Measurements from ENCODE around the gene SCAMP4. TPM values are rescaled to one million over a fixed set of nuclear protein-coding genes. Genes with fewer than 3 reads are reported as not detected.
A peak's percentile ranks its signal among the peaks of the same experiment; 100 is the strongest.

The SCAMP4 gene
- total and polyA plus RNA-seq, 9 of the 15 experiments (the other 6 are each of a cell fraction or from before 2014, with no cell fraction given): 0.81 to 45.9 (median 12.8) TPM

DNA sequence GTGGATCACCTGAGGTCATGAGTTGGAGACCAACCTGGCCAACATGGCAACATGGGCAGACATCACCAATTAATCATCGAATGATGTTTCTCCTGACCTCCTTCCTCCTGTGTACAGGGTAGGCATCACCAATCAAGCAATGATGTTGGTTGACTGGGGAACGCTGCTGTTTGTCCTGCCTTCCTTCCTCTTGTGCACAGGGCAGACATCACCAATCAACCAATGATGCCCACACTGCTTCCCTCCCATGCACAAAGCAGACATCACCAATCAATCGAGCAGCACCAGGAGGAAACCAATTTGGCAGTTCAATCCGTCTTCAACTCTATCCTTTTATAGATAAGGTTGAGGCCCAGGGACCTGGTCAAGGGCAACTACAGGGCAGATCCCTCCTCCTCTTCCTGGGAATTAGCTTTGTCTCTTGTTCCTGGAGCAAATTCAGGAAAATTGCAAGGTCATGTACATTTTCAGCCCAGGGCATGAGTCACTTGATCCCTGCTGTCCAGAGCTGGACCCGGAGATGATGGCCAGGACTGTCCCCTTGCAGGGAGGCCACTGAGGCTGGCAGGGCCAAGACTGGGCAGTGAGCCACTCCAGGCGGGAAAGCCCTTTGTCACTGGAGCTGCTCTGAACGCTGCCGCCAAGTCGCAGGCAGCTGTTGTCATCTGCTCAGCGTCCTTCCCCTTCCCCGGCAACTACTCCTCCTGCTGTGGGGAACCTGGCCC, 30.4 kb downstream of the SCAMP4 start (continued):
- TF ChIP-seq TARDBP (IDR thresholded peaks at IDR 0.05): no peak
- peak; percentile 31 to 84; a peak in 3 of 4 replicates for TF ChIP-seq TRIM24 (IDR thresholded peaks at IDR 0.05)
- no peak for TF ChIP-seq CHD1 (IDR thresholded peaks at IDR 0.05; ENCODE audit: low read length)
- TF ChIP-seq, protein P1, sequence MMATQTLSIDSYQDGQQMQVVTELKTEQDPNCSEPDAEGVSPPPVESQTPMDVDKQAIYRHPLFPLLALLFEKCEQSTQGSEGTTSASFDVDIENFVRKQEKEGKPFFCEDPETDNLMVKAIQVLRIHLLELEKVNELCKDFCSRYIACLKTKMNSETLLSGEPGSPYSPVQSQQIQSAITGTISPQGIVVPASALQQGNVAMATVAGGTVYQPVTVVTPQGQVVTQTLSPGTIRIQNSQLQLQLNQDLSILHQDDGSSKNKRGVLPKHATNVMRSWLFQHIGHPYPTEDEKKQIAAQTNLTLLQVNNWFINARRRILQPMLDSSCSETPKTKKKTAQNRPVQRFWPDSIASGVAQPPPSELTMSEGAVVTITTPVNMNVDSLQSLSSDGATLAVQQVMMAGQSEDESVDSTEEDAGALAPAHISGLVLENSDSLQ (IDR thresholded peaks at IDR 0.05): peak; percentile 10; the same call in 1 of the 2 replicates
- no peak for TF ChIP-seq ZNF436 (CRISPR knock-in tag; IDR thresholded peaks at IDR 0.05)
- peak; percentile 88; the same call in 1 of the 2 replicates for TF ChIP-seq XRCC5 (IDR thresholded peaks at IDR 0.05; ENCODE audit: low read depth, low read length)
- TF ChIP-seq, protein P2, sequence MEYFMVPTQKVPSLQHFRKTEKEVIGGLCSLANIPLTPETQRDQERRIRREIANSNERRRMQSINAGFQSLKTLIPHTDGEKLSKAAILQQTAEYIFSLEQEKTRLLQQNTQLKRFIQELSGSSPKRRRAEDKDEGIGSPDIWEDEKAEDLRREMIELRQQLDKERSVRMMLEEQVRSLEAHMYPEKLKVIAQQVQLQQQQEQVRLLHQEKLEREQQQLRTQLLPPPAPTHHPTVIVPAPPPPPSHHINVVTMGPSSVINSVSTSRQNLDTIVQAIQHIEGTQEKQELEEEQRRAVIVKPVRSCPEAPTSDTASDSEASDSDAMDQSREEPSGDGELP (CRISPR knock-in tag; IDR thresholded peaks at IDR 0.05; ENCODE audit: borderline replicate concordance): peak; percentile 40; the same call in 1 of the 2 replicates
- no peak for TF ChIP-seq ETS2 (tag; IDR thresholded peaks at IDR 0.05; ENCODE audit: borderline replicate concordance, poor library complexity, severe bottlenecking)
- no peak for TF ChIP-seq SP1 (CRISPR knock-in tag; IDR thresholded peaks at IDR 0.05)
- TF ChIP-seq L3MBTL2 (IDR thresholded peaks at IDR 0.05): peak; percentile 66
- no peak for TF ChIP-seq ARID2 (IDR thresholded peaks at IDR 0.05)
- peak; percentile 47; the same call in 1 of the 2 replicates for TF ChIP-seq CBX1 (IDR thresholded peaks at IDR 0.05; ENCODE audit: low read depth)
- peak; percentile 52; the same call in 1 of the 2 replicates for TF ChIP-seq BCOR (IDR thresholded peaks at IDR 0.05)
- peak; percentile 41; the same call in 1 of the 2 replicates for TF ChIP-seq HCFC1 (IDR thresholded peaks at IDR 0.05; ENCODE audit: low read depth, low read length)
- TF ChIP-seq NBN (IDR thresholded peaks at IDR 0.05; ENCODE audit: low read depth): no peak
- TF ChIP-seq HLTF (IDR thresholded peaks at IDR 0.05): peak; percentile 100
- TF ChIP-seq, protein P3, sequence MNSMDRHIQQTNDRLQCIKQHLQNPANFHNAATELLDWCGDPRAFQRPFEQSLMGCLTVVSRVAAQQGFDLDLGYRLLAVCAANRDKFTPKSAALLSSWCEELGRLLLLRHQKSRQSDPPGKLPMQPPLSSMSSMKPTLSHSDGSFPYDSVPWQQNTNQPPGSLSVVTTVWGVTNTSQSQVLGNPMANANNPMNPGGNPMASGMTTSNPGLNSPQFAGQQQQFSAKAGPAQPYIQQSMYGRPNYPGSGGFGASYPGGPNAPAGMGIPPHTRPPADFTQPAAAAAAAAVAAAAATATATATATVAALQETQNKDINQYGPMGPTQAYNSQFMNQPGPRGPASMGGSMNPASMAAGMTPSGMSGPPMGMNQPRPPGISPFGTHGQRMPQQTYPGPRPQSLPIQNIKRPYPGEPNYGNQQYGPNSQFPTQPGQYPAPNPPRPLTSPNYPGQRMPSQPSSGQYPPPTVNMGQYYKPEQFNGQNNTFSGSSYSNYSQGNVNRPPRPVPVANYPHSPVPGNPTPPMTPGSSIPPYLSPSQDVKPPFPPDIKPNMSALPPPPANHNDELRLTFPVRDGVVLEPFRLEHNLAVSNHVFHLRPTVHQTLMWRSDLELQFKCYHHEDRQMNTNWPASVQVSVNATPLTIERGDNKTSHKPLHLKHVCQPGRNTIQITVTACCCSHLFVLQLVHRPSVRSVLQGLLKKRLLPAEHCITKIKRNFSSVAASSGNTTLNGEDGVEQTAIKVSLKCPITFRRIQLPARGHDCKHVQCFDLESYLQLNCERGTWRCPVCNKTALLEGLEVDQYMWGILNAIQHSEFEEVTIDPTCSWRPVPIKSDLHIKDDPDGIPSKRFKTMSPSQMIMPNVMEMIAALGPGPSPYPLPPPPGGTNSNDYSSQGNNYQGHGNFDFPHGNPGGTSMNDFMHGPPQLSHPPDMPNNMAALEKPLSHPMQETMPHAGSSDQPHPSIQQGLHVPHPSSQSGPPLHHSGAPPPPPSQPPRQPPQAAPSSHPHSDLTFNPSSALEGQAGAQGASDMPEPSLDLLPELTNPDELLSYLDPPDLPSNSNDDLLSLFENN (IDR thresholded peaks at IDR 0.05; ENCODE audit: low read depth in 2 of 2, low read length in 2 of 2): peak in 1 of 2 experiments; percentile 88; a peak in 2 of 4 replicates
- peak; percentile 31; the same call in 1 of the 2 replicates for TF ChIP-seq EP400 (IDR thresholded peaks at IDR 0.05)
- TF ChIP-seq, protein P4, sequence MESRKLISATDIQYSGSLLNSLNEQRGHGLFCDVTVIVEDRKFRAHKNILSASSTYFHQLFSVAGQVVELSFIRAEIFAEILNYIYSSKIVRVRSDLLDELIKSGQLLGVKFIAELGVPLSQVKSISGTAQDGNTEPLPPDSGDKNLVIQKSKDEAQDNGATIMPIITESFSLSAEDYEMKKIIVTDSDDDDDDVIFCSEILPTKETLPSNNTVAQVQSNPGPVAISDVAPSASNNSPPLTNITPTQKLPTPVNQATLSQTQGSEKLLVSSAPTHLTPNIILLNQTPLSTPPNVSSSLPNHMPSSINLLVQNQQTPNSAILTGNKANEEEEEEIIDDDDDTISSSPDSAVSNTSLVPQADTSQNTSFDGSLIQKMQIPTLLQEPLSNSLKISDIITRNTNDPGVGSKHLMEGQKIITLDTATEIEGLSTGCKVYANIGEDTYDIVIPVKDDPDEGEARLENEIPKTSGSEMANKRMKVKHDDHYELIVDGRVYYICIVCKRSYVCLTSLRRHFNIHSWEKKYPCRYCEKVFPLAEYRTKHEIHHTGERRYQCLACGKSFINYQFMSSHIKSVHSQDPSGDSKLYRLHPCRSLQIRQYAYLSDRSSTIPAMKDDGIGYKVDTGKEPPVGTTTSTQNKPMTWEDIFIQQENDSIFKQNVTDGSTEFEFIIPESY (CRISPR knock-in tag; IDR thresholded peaks at IDR 0.05): peak; percentile 64; the same call in 1 of the 2 replicates
- TF ChIP-seq NFE2 (IDR thresholded peaks at IDR 0.05; ENCODE audit: low read depth): 0 out of 2 replicates have a peak, but pooled peaks have one; percentile 20
- no peak for TF ChIP-seq ZNF695 (CRISPR knock-in tag; IDR thresholded peaks at IDR 0.05)
- TF ChIP-seq ZBTB1 (CRISPR knock-in tag; IDR thresholded peaks at IDR 0.05; ENCODE audit: borderline replicate concordance, low read depth): no peak
- TF ChIP-seq KDM1A (IDR thresholded peaks at IDR 0.05): peak in 1 of 2 experiments; percentile 42; a peak in 1 of 4 replicates

Data from K562 (cell line).